Measurements from ENCODE around the gene B3GNT5.
"Not testable (repeated sequence)": the region's sequence is repeated elsewhere in the genome, so short reads cannot be mapped to it uniquely, and the experiment has no call there.

The B3GNT5 gene

GRCh38 chr3:183227586-183227985 is 25.5 kb upstream of the B3GNT5 start:
- no peak for DNase-seq (ENCODE audit: low read depth)
- TF ChIP-seq CTCF (conservative IDR thresholded peaks at IDR 0.05; ENCODE audit: low read depth, low read length): no peak
- no peak overlapping the region for H3K4me3 ChIP-seq (ENCODE audit: low read depth, low read length)

DNA sequence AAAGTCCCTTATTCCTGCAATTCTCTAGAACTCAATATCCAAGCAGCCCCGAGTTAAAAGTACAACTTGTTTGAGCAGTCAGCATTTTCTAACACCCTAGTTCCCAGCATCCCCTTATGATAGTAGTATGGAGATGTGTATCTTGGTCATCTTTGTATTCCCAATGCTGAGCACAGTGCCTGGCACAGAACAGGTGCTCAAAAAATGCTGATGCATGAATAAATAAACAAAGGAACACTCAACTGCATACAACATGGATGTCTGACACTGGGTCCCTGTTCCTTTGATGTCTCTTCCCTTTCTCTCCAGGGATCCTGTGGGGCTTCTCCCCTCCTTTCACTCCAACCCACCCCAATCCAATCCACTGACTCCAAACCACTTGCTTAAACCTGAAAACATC is 23.9 kb upstream of the B3GNT5 start:
- DNase-seq (ENCODE audit: low read depth): no peak
- no peak overlapping the region for H3K4me3 ChIP-seq (ENCODE audit: low read depth, low read length)
- TF ChIP-seq CTCF (conservative IDR thresholded peaks at IDR 0.05; ENCODE audit: low read depth, low read length): no peak

GRCh38 chr3:183230251-183230650 is 22.8 kb upstream of the B3GNT5 start:
- not testable (repeated sequence) for DNase-seq (ENCODE audit: low read depth); H3K4me3 ChIP-seq (ENCODE audit: low read depth, low read length)

- no peak overlapping the region for H3K4me3 ChIP-seq (ENCODE audit: low read depth, low read length)
- no peak for TF ChIP-seq CTCF (conservative IDR thresholded peaks at IDR 0.05; ENCODE audit: low read depth, low read length)
- DNase-seq (ENCODE audit: low read depth): no peak
Observed at GRCh38 chr3:183230826-183231225, 22.2 kb upstream of the B3GNT5 start.

DNA sequence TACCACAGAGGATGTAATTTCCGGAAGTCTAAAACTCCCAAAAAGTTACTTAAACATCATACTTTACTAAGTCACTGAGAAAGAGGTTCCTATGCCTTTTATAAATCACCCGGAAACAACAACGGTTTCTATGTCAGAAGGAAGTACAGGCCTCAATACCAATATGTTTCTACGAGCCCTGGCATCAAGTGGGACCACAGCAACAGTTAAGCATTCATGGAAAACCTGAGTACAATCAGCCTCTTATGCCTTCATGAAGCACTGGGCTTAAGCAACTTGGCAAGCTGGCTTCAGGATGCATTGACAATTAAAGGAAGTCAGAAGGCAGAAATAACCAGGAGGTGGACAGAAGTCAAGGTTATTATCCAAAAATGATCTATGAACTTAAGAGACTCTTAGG is 19.1 kb upstream of the B3GNT5 start:
- no peak for DNase-seq (ENCODE audit: low read depth)
- TF ChIP-seq CTCF (conservative IDR thresholded peaks at IDR 0.05; ENCODE audit: low read depth, low read length): no peak
- no peak overlapping the region for H3K4me3 ChIP-seq (ENCODE audit: low read depth, low read length)

GRCh38 chr3:183239046-183239445 is 14.0 kb upstream of the B3GNT5 start:
- no peak for DNase-seq (ENCODE audit: low read depth)
- no peak for TF ChIP-seq CTCF (conservative IDR thresholded peaks at IDR 0.05; ENCODE audit: low read depth, low read length)
- H3K4me3 ChIP-seq (ENCODE audit: low read depth, low read length): no peak overlapping the region

DNA sequence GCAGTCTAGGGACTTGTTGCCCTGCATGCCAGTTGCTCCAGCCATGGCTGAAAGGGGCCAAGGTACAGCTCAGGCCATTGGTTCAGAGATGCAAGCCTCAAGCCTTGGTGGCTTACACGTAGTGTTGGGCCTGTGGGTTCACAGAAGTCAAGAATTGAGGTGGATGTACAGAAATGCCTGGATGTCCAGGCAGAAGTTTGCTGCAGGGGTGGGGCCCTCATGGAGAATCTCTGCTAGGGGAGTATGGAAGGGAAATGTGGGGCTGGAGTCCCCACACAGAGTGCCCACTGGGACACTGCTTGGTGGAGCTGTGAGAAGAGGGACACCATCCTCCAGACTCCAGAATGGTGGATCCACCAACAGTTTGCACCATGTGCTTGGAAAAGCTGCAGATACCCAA is 10.6 kb upstream of the B3GNT5 start:
- no peak for DNase-seq (ENCODE audit: low read depth)
- TF ChIP-seq CTCF (conservative IDR thresholded peaks at IDR 0.05; ENCODE audit: low read depth, low read length): no peak
- H3K4me3 ChIP-seq (ENCODE audit: low read depth, low read length): no peak overlapping the region

DNA sequence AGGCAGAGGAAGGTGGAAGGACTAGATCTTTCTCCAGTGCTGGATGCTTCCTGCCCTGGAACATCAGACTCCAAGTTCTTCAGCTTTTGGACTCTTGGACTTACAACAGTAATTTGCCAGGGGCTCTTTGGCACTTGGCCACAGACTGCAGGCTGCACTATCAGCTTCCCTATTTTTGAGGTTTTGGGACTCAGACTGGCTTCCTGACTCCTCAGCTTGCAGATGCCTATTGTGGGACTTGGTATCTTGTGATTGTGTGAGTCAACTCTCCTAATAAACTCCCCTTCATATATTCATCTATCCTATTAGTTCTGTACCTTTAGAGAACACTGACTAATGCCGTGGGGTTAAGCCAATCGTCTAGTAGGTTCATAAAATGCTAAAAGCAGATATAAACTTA is 8.8 kb upstream of the B3GNT5 start:
- H3K4me3 ChIP-seq (ENCODE audit: low read depth, low read length): no peak overlapping the region
- peak; percentile 26 for DNase-seq (ENCODE audit: low read depth)
- TF ChIP-seq CTCF (conservative IDR thresholded peaks at IDR 0.05; ENCODE audit: low read depth, low read length): no peak

Measured in choroid plexus epithelial cell (primary cell).